Panc1 (cell line): ENCODE results near the gene NF1.

Source experiments
- CTCF ChIP-seq: fragments of 450-650 bp; IDR thresholded peaks from 2 replicates; pipeline ENCODE4 v1.5.1; 2017; ENCODE audit warnings: mild to moderate bottlenecking
- POLR2AphosphoS5 ChIP-seq: IDR thresholded peaks from 2 replicates; pipeline ENCODE4 v1.6.1; 2012; ENCODE audit warnings: mild to moderate bottlenecking, low read depth, low read length, moderate library complexity
- REST ChIP-seq, 2 experiments: IDR thresholded peaks; 2 replicates each; pipeline ENCODE4 v1.6.1; 2011 to 2012; ENCODE audit warnings: low read depth in 2 of 2, control low read depth in 1 of 2, low read length in 1 of 2, mild to moderate bottlenecking in 1 of 2, moderate library complexity in 1 of 2; ENCODE audit not compliant: insufficient read depth in 1 of 2
- SIN3A ChIP-seq: IDR thresholded peaks from 2 replicates; pipeline ENCODE4 v1.6.1; 2012; ENCODE audit warnings: low read depth, mild to moderate bottlenecking, low read length, moderate library complexity, borderline replicate concordance; ENCODE audit not compliant: insufficient read depth
- TCF7L2 ChIP-seq: IDR thresholded peaks from 2 replicates; pipeline ENCODE4 v1.6.1; 2011; ENCODE audit warnings: mild to moderate bottlenecking, low read depth, low read length, inconsistent platforms

GRCh38 chr17:31269036-31269577, 174.3 kb downstream of the NF1 start:
- TF ChIP-seq SIN3A = no peak
- no peak for TF ChIP-seq CTCF
- no peak for TF ChIP-seq REST (IDR thresholded peaks at IDR 0.05; ENCODE audit: insufficient read depth in 1 of 2, low read depth in 2 of 2, low read length in 1 of 2)
- TF ChIP-seq POLR2AphosphoS5 = no peak
- no peak for TF ChIP-seq TCF7L2
